GM18861 (cell line): Measurements from ENCODE around the gene F2R.
"Not testable (repeated sequence)": the region's sequence is repeated elsewhere in the genome, so short reads cannot be mapped to it uniquely, and the experiment has no call there.

ENCODE experiments used
- ATAC-seq: cut with Tn5 transposase; IDR thresholded peaks from one replicate; pipeline ENCODE4 v1.9.1; 2021; ENCODE audit not compliant: unreplicated experiment

Gene F2R

GRCh38 chr5:76717222-76718083, 1.5 kb downstream of the F2R start:
- ATAC-seq, result no peak

- no peak for ATAC-seq
These were observed 2.5 kb downstream of the F2R start for GRCh38 chr5:76718381-76718832.

GRCh38 chr5:76718880-76719279, 3.0 kb downstream of the F2R start:
- ATAC-seq, result no peak

GRCh38 chr5:76720988-76721569, 5.2 kb downstream of the F2R start:
- ATAC-seq, result peak; percentile 91

GRCh38 chr5:76723266-76723665, 7.3 kb downstream of the F2R start:
- no peak for ATAC-seq

GRCh38 chr5:76723906-76724305, 8.0 kb downstream of the F2R start:
- ATAC-seq, result no peak

- ATAC-seq, result no peak
These were observed 8.9 kb downstream of the F2R start for GRCh38 chr5:76724871-76725270.

GRCh38 chr5:76728965-76729364, 13.0 kb downstream of the F2R start:
- ATAC-seq, result no peak

- ATAC-seq, result no peak
These were observed 13.7 kb downstream of the F2R start for GRCh38 chr5:76729373-76730290.

GRCh38 chr5:76732405-76733048, 16.6 kb downstream of the F2R start:
- no peak for ATAC-seq

GRCh38 chr5:76733049-76733417, 17.1 kb downstream of the F2R start:
- no peak for ATAC-seq

- ATAC-seq, result no peak
These were observed 20.0 kb downstream of the F2R start for GRCh38 chr5:76735762-76736545.

- no peak for ATAC-seq
These were observed 21.0 kb downstream of the F2R start for GRCh38 chr5:76736679-76737556.

- ATAC-seq, result no peak
These were observed 21.9 kb downstream of the F2R start for GRCh38 chr5:76737846-76738245.

GRCh38 chr5:76741506-76741905, 25.6 kb downstream of the F2R start:
- ATAC-seq, result not testable (repeated sequence)

GRCh38 chr5:76742583-76742982, 26.7 kb downstream of the F2R start:
- ATAC-seq, result no peak

- no peak for ATAC-seq
These were observed 28.7 kb downstream of the F2R start for GRCh38 chr5:76744632-76745031.

- ATAC-seq, result no peak
These were observed 29.7 kb downstream of the F2R start for GRCh38 chr5:76745670-76746069.

GRCh38 chr5:76746677-76747076, 30.8 kb downstream of the F2R start:
- no peak for ATAC-seq
